GM19328 (cell line): ENCODE results near the gene KRTAP12-2.

Experiments
- ATAC-seq: cut with Tn5 transposase; IDR thresholded peaks from one replicate; pipeline ENCODE4 v1.9.1; 2021; ENCODE audit warnings: mild to moderate bottlenecking, moderate library complexity; ENCODE audit not compliant: unreplicated experiment

KRTAP12-2 gene

DNA sequence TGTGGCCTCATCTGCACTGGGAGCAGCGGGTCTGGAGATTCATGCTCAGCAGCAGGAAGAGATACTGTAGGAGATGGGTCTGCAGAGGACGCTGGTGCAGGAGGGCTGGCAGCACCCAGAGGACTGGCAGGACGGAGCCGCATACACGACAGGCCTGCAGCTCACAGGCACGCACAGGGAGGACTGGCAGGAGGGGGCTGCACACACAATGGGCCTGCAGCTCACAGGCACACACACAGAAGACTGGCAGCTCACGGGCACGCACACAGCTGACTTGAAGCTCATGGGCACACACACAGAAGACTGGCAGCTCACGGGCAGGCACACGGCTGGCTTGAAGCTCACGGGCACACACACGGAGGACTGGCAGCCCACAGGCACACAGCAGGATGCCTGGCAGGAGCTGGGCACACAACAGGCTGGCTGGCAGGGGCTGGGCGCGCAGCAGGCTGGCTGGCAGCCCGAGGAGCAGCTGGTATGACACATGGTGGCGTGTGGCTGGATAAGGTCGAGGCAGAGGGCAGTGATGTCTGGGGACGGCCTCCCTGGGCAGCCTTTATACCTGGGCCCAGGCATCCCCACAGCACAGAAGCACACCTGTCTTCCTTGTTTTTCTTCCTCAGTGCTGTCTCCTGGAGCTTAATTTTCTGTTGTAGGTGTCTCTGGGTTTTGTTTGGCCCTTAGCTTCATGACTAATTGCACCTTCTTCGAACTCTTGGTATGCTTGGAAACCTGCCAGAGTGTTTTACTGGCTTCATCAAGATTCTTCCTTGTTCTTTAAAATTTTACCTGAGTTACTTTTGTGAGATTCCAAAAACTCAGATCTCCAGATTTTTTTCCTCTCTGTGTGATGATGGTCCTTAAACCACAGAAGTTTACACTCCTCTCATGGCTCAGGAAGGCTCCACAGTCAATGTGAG, at the start of gene KRTAP12-2:
KRTAP12-2 (minus strand) TSS at position 527 of the 920 bp plus-strand sequence; CDS start at position 486, 41 bp downstream.
- no peak for ATAC-seq

- ATAC-seq: no peak
Observed at GRCh38 chr21:44714905-44715304, 48.2 kb upstream of the KRTAP12-2 start.

GRCh38 chr21:44713846-44714245, 47.1 kb upstream of the KRTAP12-2 start:
- ATAC-seq: no peak

GRCh38 chr21:44713130-44713529, 46.4 kb upstream of the KRTAP12-2 start:
- no peak for ATAC-seq

DNA sequence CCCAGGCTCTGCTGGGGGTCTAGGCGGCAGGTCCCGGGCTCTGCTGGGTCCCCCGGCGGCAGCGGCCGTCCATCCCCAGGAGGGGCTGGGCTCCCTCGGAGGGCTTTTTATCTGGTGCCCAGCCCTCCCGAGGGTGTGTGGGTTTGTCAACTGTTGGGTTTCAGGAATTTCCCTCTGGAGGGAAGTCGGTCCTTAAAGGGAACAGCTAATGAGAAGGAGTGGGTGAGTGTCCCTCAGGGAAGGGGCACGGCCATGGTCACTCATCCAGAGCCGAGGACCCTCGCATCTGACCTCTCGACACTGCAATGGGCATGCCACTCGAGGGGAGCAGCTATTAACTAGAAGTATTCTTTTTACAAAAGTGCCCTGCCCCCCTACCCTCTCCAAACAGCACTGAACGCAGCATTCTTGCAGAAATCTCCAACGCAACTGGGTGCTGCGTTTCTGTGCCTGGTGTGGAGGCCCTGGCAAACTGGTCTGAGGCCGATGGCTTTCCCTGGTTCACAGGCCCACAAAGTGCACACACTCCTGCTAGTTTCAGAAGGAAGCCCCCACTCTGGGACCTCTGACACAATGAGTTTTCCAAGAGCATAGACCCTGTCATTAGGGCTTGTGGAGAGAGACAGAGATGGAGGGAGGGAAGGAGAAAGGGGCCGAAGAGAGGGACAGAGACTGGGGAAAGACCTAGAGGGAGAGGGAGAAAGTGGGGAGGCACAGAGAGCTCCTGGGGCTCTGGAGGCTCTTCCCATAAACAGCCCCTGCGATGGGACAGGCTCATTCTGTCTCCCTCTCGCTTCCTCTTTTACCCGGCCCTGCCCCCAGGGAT, 45.7 kb upstream of the KRTAP12-2 start:
- ATAC-seq: no peak

GRCh38 chr21:44711327-44712202, 44.8 kb upstream of the KRTAP12-2 start, which contains the start of gene TSPEAR:
Gene TSPEAR (minus strand): TSS chr21:44711572. CDS start chr21:44711514, 58 bp downstream.
- ATAC-seq: no peak

- no peak for ATAC-seq
Observed at GRCh38 chr21:44710756-44711326, 44.1 kb upstream of the KRTAP12-2 start.

- ATAC-seq: no peak
Observed at GRCh38 chr21:44710294-44710665, 43.6 kb upstream of the KRTAP12-2 start.

DNA sequence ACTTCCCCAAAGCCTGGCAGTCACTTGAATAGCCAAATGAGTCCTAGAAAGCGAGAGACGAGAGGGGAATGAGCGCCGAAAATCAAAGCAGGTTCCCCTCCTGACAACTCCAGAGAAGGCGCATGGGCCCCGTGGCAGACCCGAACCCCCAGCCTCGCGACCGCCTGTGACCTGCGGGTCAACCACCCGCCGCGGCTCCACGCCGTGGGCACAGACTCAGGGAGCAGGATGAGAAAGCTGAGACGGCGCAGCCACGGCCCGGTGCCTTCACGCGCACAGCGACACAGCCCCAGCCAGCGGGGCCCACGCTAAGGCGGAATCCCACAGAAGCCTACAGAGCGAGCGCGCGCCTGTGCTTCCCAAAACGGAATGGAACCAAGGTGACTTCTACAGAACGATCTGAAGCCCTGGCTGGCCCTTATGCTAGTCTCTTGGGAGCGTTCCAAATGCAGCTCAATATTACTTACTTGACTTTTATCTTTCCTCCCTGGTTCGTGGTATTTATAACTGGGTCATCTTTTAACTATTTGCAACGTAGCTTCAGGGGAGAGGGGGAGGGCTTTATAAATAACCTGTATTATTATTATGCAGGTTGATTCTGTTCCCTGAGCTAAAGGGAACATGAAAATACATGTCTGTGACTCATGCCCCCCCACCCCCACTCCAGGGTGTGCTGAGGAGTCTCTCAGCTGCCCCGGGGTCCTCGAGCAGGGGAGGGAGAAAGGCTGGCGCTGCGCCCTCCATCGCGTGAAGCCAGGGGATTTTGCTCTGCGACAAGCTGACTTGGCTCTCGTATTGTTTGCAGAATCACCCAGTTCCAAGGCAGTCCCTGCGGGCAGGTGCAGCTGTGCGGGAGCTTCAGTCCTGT, 42.9 kb upstream of the KRTAP12-2 start:
- ATAC-seq: no peak

GRCh38 chr21:44708866-44709425, 42.2 kb upstream of the KRTAP12-2 start:
- no peak for ATAC-seq

DNA sequence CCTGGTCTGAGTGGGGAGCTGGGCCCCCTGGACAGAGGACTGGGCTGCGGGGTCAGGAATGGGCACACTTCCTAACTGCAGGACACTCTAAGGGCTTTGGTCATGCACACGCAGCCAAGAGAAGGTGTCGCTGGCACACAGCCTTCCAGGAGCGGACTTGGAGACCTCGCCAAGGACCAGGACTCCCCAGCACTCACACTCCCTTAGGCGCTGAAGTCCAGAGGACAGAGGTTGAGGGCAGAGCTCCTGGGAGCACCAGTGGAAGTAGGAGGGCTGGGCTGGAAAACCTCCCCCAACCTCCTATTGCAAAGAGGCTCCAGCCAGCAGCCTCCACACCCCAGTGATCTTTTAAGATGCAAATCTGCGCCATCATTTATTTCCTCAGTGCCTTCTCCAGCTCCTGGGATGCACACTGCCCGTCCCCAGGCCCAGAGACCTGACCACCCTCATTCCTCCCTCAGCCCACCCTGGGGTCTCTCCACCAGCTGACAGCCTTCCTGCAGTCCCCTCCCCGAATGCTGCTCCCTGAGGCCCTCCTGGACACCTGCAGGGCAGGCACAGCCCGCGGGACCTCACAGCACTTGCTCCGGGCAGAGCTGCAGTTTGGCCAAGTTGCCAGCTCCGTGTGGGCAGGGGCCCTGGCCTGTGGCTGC, 41.6 kb upstream of the KRTAP12-2 start:
- ATAC-seq: no peak

DNA sequence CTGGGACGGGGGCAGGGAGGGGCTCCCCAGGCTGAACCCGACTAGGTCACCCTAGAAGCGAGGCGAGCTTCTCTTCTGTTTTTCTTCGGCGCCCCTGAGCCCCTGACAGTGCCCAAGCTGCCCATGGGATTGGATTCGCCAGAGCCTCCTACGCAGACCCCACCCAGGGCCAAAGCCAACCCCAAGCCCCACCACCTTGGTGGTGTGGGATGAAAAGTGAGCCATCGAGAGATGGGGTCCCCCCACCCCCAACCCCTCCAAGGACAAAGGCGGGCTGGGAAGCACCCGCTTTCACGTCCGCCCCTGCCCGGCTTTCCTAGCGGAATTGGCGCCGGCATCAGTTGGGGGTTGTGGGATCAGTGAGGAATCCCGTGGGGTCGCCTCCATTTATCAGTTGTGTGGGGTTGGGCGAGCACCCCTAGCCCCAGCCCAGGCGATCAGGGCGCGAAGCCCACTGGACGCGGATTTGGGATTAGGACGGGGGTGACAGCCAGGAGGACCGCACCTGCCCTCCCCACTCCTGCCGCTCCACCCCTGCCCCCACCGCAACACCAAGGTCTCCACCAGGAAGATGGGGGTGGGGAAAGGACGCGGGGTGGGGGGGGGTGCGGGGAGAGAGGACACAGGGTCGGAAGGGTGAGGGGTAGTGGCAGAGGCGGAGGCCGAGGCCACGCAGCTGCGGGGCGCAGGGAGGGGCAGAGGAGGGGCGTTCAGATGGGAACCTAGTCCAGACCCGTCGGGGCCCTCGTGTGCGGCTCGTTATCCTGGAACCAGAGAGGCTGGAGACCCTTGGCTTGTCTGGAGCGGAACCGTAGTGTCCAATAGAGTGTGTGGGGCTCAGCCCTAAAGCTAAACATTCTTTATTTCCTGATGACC, 40.2 kb upstream of the KRTAP12-2 start:
- ATAC-seq: no peak

GRCh38 chr21:44706026-44706705, 39.4 kb upstream of the KRTAP12-2 start:
- ATAC-seq: no peak

DNA sequence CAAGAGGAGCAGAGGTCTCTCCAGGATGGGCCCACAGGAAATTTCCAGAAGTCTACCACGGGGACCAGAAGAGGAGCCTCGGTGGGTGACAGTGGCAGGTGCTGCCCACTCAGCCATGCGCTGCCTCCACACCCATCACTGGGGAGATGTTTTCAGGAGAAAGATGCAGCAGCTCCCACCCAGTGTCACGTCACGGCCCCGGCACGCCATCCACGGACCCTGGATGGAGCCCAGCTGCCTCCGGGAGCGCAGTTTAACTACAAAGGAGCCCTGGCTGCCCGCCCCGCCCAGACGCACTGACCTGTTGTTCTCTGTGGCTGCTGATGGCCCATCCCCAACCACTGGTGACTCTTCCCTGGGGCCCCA, 37.9 kb upstream of the KRTAP12-2 start:
- no peak for ATAC-seq

- ATAC-seq: no peak
Observed at GRCh38 chr21:44703731-44704635, 37.3 kb upstream of the KRTAP12-2 start.
